DOHH2 (cell line): Measurements from ENCODE around the gene ALPI.

Experiments
- H3F3A ChIP-seq: fragments of 200-600 bp; sonication (generic), shearing (Covaris generic); 2 replicates; pipeline ENCODE4 v1.6.0; 2016; ENCODE audit warnings: antibody characterized with exemption, mild to moderate bottlenecking; ENCODE audit not compliant: control insufficient read depth, insufficient read depth
- H3K27ac ChIP-seq: fragments of 200-600 bp; sonication (generic); 2 replicates; pipeline ENCODE4 v1.5.1; 2014; ENCODE audit warnings: low read depth, mild to moderate bottlenecking, low read length, moderate library complexity
- H3K27me3 ChIP-seq: fragments of 200-600 bp; sonication (generic); 2 replicates; pipeline ENCODE4 v1.6.1; 2014; ENCODE audit warnings: mild to moderate bottlenecking, low read length, mixed read lengths; ENCODE audit not compliant: control insufficient read depth
- H3K36me3 ChIP-seq: fragments of 200-600 bp; sonication (generic); 2 replicates; pipeline ENCODE4 v1.6.1; 2014; ENCODE audit warnings: mild to moderate bottlenecking, low read length, moderate library complexity, mixed read lengths; ENCODE audit not compliant: control insufficient read depth
- H3K4me1 ChIP-seq: fragments of 200-600 bp; sonication (generic); 2 replicates; pipeline ENCODE4 v1.6.1; 2014; ENCODE audit warnings: mild to moderate bottlenecking, low read length, mixed read lengths; ENCODE audit not compliant: control insufficient read depth
- H3K4me2 ChIP-seq: fragments of 200-600 bp; sonication (generic); 2 replicates; pipeline ENCODE4 v1.6.0; 2014; ENCODE audit warnings: mild to moderate bottlenecking, low read length, moderate library complexity
- H3K4me3 ChIP-seq: fragments of 200-600 bp; sonication (generic); 2 replicates; pipeline ENCODE4 v1.5.1; 2014; ENCODE audit warnings: mild to moderate bottlenecking, low read length, mixed read lengths
- H3K79me2 ChIP-seq: fragments of 200-600 bp; sonication (generic); 2 replicates; pipeline ENCODE4 v1.6.1; 2014; ENCODE audit warnings: mild to moderate bottlenecking, low read length, mixed read lengths; ENCODE audit not compliant: control insufficient read depth
- H3K9me2 ChIP-seq: fragments of 200-600 bp; sonication (generic); replicated peaks from 2 replicates; pipeline ENCODE4 v1.6.1; 2014; ENCODE audit warnings: mild to moderate bottlenecking, low read length, mixed read lengths; ENCODE audit not compliant: control insufficient read depth
- H3K9me3 ChIP-seq: fragments of 200-600 bp; sonication (generic); 2 replicates; pipeline ENCODE4 v1.6.1; 2014; ENCODE audit warnings: antibody characterized with exemption, low read length, mixed read lengths; ENCODE audit not compliant: control insufficient read depth, insufficient read depth
- H4K20me1 ChIP-seq: fragments of 200-600 bp; sonication (generic); 2 replicates; pipeline ENCODE4 v1.6.0; 2014; ENCODE audit warnings: low read depth, mild to moderate bottlenecking, antibody characterized with exemption, low read length, moderate library complexity; ENCODE audit not compliant: control insufficient read depth, insufficient read depth
- CTCF ChIP-seq: fragments of 200-600 bp; sonication (generic); IDR thresholded peaks from one replicate; pipeline ENCODE4 v1.5.1; 2014; ENCODE audit warnings: antibody characterized with exemption, mild to moderate bottlenecking, low read depth, low read length; ENCODE audit not compliant: poor library complexity, severe bottlenecking
- EZH2phosphoT487 ChIP-seq: fragments of 200-600 bp; sonication (generic); IDR thresholded peaks from 2 replicates; pipeline ENCODE4 v1.6.1; 2017; ENCODE audit warnings: borderline replicate concordance, mild to moderate bottlenecking, antibody characterized with exemption, low read length, moderate library complexity, mixed read lengths

The ALPI gene

GRCh38 chr2:232488097-232488711 is 32.3 kb downstream of the ALPI start:
- no peaks in the 10 kb centered on the region for H3K4me1 ChIP-seq
- no peak overlapping the region for H3K4me3 ChIP-seq
- no peaks in the 10 kb centered on the region for H4K20me1 ChIP-seq
- no peaks in the 10 kb centered on the region for H3K79me2 ChIP-seq
- no peaks in the 10 kb centered on the region for H3F3A ChIP-seq
- no peaks in the 10 kb centered on the region for H3K36me3 ChIP-seq
- H3K27me3 ChIP-seq: no peaks in the 10 kb centered on the region
- TF ChIP-seq CTCF (no peak), EZH2phosphoT487 (no peak)
- H3K4me2 ChIP-seq: no peak overlapping the region
- no peak overlapping the region for H3K27ac ChIP-seq
- no peaks in the 10 kb centered on the region for H3K9me3 ChIP-seq
- H3K9me2 ChIP-seq: no peaks in the 10 kb centered on the region

DNA sequence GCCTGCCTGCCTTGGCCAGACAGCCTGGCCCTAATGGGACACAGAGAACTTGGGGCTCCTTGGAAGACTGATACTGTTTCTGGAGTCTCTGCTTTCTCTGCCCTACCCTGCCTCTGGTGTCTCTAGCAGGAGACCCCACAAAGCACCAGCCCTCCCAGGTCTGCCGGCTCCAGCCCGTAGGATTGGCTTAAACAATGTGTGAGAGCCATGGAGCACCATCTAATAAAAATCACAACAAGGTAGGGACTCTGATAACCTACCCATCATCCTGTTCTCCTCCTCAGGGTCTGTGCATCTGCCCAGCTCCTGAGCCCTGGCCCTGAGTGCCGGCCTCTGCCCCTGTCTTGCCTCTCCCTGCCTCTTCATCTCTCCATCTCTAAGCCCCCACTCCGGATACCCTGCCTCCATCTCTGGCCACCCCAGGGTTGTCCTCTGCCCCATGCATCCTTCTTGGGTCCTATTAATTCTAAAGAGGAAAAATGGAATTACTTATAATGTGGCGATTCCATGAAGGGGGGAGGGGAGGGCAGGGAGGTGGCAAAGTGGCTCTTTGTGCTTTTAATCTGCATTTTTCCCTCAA is 32.9 kb downstream of the ALPI start:
- H4K20me1 ChIP-seq: no peaks in the 10 kb centered on the region
- TF ChIP-seq CTCF: no peak
- no peak for TF ChIP-seq EZH2phosphoT487

DNA sequence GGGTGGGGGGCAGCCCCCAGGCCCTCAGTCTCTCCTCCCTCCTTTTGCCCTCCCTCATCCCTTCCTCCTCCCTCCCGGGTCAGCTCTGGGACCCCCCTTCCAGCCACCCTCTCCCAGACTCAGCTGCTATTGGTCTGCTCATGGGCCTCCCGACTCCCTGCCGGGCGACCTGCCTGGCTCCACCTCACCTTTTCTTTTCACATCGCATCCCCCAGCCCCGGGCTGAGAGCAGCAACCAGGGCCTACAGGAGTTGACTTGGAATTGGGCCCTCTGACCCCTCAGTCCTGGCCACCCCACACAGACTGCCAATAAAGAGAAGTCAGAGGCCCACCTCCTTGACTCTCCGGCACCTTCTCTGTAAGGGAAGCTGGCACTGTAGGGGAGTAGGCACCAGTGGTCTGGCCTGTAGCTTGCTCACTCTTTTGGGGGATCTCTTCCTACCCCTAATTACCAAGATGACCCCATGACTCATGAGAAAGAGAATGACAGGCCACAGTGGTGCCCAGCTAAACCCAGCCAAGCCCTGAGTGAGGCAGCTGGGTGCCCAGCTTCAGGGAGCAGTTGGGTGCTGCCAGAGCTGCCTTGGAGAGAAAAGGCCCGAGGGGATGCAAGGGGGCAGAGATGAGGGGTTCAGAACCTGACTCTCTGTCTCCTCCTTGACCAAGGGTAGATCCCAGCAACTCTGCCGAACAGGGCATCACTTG is 33.7 kb downstream of the ALPI start:
- H3K9me2 ChIP-seq: no peaks in the 10 kb centered on the region
- H3F3A ChIP-seq: no peaks in the 10 kb centered on the region
- no peaks in the 10 kb centered on the region for H3K9me3 ChIP-seq
- no peaks in the 10 kb centered on the region for H3K79me2 ChIP-seq
- H3K27me3 ChIP-seq: no peaks in the 10 kb centered on the region
- no peak overlapping the region for H3K4me3 ChIP-seq
- H3K36me3 ChIP-seq: no peaks in the 10 kb centered on the region
- no peak overlapping the region for H3K4me2 ChIP-seq
- TF ChIP-seq CTCF: no peak
- TF ChIP-seq EZH2phosphoT487: no peak
- H3K4me1 ChIP-seq: peaks cover 6% of the 10 kb centered on the region
- H3K27ac ChIP-seq: no peak overlapping the region
- no peaks in the 10 kb centered on the region for H4K20me1 ChIP-seq

More for the DNA sequence above, 32.9 kb downstream of the ALPI start:
- Histone ChIP-seq H3K4me2 (no peak overlapping the region), H3K9me3 (no peaks in the 10 kb centered on the region), H3K27me3 (no peaks in the 10 kb centered on the region), H3F3A (no peaks in the 10 kb centered on the region), H3K79me2 (no peaks in the 10 kb centered on the region), H3K4me1 (peaks cover 3% of the 10 kb centered on the region), H3K27ac (no peak overlapping the region), H3K9me2 (no peaks in the 10 kb centered on the region), H3K36me3 (no peaks in the 10 kb centered on the region), H3K4me3 (no peak overlapping the region)
